ENCODE measurements around the gene TMED4. TPM values are rescaled to one million over a fixed set of nuclear protein-coding genes. Genes with fewer than 3 reads are reported as not detected.

Gene TMED4
- total and polyA plus RNA-seq, 2 of the 13 experiments (the other 11 are each of a cell fraction or from before 2014, with no cell fraction given), result 81.4 to 109 TPM

GRCh38 chr7:44541028-44541869, 40.8 kb downstream of the TMED4 start, which contains the start of gene NPC1L1 (continued):
- TF ChIP-seq ZNF407 (CRISPR knock-in tag; IDR thresholded peaks at IDR 0.05; ENCODE audit: not compliant biosample characterization), result peak; percentile 6
- TF ChIP-seq FOXJ3 (CRISPR knock-in tag; IDR thresholded peaks at IDR 0.05; ENCODE audit: borderline replicate concordance), result 0 out of 2 replicates have a peak, but pooled peaks have one; percentile 16
- no peak for TF ChIP-seq FUBP1 (CRISPR knock-in tag; IDR thresholded peaks at IDR 0.05; ENCODE audit: borderline replicate concordance)
- TF ChIP-seq SRSF1 (optimal IDR thresholded peaks at IDR 0.05; ENCODE audit: low read depth, low read length), result peak; percentile 91
- TF ChIP-seq BRCA1 (CRISPR knock-in tag; IDR thresholded peaks at IDR 0.05), result 0 out of 2 replicates have a peak, but pooled peaks have one; percentile 15
- TF ChIP-seq REXO4 (CRISPR knock-in tag; IDR thresholded peaks at IDR 0.05; ENCODE audit: borderline replicate concordance), result 0 out of 2 replicates have a peak, but pooled peaks have one; percentile 15
- TF ChIP-seq RFX5 (IDR thresholded peaks at IDR 0.05; ENCODE audit: low read depth, low read length), result peak; percentile 38; the same call in 1 of the 2 replicates
- no peak for TF ChIP-seq IKZF1 (IDR thresholded peaks at IDR 0.05)
- peak; percentile 84; the same call in 1 of the 2 replicates for TF ChIP-seq ZNF614 (CRISPR knock-in tag; IDR thresholded peaks at IDR 0.05; ENCODE audit: borderline replicate concordance)
- peak; percentile 14; the same call in 1 of the 2 replicates for TF ChIP-seq ZNF652 (CRISPR knock-in tag; IDR thresholded peaks at IDR 0.05; ENCODE audit: borderline replicate concordance, low read depth)
- no peak for TF ChIP-seq TBP (CRISPR knock-in tag; IDR thresholded peaks at IDR 0.05)
- no peak for TF ChIP-seq ZNF816 (CRISPR knock-in tag; IDR thresholded peaks at IDR 0.05; ENCODE audit: borderline replicate concordance)
- peak; percentile 75; the same call in 1 of the 2 replicates for TF ChIP-seq IRF2 (CRISPR knock-in tag; IDR thresholded peaks at IDR 0.05)
- TF ChIP-seq CREB1 (IDR thresholded peaks at IDR 0.05), result no peak
- TF ChIP-seq CREB1 (CRISPR knock-in tag; IDR thresholded peaks at IDR 0.05), result peak; percentile 85
- no peak for TF ChIP-seq ZNF597 (CRISPR knock-in tag; IDR thresholded peaks at IDR 0.05)
- TF ChIP-seq ZNF460 (CRISPR knock-in tag; IDR thresholded peaks at IDR 0.05; ENCODE audit: borderline replicate concordance), result no peak
- TF ChIP-seq TAF1 (CRISPR knock-in tag; IDR thresholded peaks at IDR 0.05), result peak; percentile 95
